Stimulated activated CD4-positive, alpha-beta T cell treated with anti-CD3 and anti-CD28 coated beads, Interleukin-15, amount 100 ng/mL, for 24 hours (primary cell): Measurements from ENCODE around the gene ALDH1A1.
"Not testable (repeated sequence)": the region's sequence is repeated elsewhere in the genome, so short reads cannot be mapped to it uniquely, and the experiment has no call there.

Experiments
- DNase-seq: peaks from one replicate; pipeline ENCODE4 v3.0.0-alpha.2; 2020

ALDH1A1 gene

DNA sequence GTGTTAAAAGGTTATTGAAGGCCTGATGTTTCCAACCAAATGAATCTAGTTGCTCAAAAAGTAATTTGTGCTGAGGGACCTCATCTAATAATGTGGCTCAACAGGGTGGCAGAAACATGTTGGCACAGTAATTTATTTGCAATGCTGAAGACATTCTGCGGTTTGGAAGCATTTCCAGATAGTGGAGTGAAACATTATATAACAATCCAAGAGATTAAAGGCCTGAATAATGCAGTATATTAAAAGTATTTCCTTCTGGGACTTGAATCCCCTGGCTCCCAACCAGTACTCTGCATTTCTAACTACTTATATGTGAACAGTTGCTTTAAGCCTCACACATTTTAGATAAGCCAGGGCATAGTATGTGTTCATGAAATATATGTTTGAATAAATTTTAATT lies 25.9 kb upstream of the ALDH1A1 start:
- no peak for DNase-seq

DNA sequence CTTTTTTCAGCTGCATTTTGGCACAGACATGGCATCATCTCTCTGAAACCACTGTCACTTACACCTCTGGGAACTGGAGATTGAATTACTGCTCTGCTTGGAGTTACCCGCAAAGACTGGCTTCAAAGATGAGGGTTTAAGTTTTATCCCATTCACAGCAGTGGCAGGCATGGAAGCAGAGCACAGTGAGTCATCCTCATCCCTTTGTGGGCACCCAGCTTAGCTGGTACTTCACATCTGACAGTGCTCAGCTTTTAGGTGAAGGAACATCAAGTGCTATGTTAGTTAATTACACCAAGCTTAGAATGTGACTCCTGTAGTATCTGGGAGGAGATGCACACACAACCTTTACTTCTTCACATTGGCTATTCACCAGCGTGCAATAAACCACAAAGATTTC lies 24.8 kb upstream of the ALDH1A1 start:
- DNase-seq, result no peak

DNA sequence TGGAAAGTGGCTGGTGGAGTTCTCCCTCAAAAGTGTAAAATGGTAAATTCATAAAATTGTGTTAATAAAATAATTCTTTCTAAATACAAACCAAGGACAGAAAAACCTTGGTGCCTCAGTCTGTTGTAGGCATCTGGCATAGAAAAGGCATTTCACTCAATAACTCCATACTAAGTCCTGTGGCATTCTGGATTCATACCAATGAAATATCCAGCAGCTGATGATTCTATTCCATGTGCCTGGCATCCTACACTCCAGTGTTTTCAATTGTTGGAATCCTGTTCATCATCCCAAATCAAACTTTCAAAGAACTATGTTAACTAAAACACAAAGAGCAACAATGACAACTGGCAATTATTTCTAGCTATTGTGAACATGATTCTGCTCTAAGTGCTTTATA lies 21.6 kb upstream of the ALDH1A1 start:
- no peak for DNase-seq

DNA sequence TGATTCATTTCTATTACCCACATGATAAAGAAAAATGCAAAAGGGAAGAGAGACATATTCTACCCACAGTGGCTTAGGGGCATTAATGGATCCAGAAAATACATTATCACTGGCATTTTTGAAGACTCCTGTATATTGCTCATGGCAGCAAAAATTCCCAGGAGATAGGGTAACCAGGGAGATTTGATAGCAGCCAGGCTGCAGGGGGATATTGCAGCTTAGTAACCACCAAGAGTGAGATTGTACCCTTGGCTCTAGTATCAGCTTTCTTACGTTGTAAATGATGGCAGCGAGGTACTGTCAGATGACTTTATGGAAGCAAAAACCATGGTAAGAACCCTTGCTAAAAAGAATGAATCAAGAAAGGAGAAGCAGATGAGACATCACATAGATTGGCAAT lies 19.8 kb upstream of the ALDH1A1 start:
- no peak for DNase-seq

DNA sequence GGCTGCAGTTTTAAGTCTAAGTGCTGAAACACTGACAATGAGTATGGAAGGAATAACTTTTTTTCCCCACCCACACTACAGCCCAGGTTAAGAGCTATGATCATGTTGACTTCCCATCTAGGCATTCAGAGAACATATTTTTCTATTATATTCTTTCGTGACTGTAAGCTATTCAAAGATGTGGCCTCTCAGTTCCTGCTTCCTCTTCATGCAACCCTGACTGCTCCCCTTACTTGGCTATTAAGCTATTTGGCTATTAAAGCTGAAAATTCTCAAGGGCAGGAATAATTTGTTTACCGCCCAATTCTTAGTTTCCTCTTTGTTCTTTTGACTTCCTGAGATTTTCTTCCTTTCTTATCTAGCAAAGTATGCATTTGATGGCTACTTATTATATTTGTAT lies 18.6 kb upstream of the ALDH1A1 start:
- no peak for DNase-seq

DNA sequence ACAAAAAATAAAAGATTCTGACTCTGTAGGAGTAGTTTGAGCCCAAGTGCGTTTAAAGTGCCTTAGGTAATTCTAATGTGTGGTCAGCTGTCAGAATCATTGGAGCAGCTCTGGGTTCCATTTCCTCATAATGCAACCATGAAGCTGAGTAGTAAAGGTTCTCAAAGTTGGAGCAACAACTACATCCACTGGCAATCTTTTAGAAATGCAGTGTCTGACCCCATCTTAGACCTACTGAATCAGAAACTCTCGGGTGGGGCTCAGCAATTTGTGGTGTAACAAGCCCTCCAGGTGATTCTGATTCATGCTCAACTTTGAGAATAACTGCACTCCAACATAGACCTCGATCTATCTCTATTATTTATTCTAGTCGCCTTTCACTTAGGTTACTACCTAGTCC lies 7.6 kb upstream of the ALDH1A1 start:
- DNase-seq, result no peak

DNA sequence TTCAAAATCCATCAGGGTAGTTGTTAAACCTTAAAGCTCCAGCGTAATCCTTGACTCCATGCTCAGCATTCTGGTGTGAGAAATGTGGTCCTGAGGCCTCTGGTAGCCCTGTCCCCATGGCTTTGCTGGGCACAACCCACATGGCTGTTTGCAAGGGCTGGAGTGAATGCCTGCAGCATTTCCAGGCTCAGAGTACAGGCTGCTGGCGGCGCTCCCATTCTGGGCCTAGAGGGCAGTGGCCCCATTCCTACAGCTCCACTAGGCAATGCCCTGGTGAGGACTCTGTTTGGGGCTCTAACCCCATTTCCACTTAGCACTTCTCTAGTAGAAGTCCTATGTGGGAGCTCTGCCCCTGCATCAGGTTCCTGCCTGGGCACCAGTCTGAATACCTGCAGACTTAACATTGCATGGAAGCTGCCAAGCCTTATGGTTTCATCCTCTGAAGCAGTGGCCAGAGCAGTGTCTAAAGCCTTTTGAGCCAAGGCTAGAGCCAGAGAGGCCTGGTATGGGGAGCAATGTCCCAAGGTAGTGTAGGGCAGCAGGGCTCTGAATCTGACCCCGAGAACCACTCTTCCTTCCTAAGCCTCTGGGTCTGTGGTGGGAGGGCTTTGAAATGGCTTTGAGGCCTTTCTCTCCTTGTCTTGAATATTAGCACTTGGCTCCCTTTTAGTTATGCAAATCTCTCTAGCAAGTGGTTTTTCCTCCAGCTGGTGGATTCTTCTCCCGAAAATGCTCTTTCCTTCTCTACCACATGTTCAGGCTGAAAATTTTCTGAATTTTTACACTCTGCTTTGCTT lies 5.8 kb upstream of the ALDH1A1 start:
- no peak for DNase-seq

DNA sequence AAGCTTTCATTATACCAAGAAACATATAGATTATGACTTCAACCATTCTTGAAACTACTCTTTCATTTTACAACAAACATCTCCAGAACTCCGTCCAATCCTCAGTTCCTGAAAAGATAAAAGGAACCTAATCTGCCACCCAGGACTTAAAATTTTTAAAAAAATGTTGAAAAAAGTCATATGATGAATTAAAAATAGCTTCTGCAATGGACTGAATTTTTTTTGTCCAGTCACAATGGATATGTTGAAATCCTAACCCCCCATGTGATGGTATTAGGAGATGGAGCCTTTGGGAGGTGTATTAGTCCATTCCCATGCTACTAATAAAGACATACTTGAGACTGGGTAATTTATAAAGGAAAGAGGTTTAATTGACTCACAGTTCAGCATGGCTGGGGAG lies 2.7 kb upstream of the ALDH1A1 start:
- no peak for DNase-seq

DNA sequence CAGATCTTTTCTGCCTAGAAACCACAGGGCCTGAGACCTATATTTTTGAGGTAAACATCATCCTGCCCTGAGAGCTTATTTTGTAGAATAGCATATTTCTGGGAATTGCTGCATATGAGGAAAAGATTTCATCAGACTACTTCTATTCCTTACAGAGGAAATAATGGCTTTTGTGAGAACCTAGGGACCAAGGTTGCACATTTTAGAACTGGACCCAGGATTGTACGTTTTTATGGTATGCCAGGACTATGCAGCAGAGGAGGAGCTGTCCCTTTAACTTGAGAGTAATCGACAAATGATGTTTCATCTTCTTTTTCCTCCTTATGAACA lies 2.2 kb upstream of the ALDH1A1 start:
- DNase-seq, result no peak

DNA sequence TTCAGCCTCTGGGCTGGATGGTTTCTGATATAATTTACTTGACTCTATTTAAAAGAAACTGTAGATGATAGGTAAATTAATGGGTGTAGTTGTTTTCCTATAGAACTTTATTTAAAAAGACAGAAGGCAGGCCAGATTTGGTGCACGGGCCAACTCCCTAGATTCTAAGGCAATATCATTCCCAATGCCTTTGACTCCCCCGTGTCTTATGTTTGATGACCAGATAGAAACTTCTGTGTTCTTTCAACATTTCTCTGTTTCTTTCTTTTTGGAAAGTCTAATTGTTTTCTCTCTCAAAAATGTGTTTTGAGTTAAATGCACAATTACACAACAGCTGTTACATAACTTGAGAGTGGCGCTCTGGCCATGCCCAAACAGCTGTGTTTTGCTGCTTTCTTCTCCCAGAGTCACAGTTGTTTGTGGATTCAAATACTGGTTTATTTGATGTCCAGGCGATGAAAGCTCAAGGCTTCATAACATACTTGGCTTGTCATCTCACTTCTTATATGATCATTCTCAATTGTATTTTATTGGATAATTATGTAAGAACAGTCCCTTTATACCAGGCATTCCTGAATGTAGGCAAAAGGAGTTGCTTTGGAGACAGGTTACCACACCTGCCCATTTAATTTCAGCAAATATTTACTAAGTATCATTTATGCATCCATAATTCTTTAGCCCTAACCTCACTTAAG lies 1.7 kb upstream of the ALDH1A1 start:
- DNase-seq, result no peak

DNA sequence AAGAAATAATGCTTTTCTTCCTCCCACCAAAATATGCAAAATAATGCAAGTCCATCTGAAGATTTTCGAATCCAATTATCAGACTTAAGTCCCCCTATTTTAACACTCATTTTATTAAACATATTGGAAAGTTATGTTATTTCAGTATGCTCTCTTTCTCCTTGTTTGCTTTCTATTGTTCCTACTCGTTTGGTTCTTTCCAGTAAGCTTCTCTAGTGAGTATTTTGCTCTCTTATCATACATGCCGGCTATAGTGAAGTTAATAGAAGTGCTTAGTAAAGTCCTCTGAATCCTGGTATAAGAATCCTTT lies 517 bp downstream of the ALDH1A1 start:
- no peak for DNase-seq

DNA sequence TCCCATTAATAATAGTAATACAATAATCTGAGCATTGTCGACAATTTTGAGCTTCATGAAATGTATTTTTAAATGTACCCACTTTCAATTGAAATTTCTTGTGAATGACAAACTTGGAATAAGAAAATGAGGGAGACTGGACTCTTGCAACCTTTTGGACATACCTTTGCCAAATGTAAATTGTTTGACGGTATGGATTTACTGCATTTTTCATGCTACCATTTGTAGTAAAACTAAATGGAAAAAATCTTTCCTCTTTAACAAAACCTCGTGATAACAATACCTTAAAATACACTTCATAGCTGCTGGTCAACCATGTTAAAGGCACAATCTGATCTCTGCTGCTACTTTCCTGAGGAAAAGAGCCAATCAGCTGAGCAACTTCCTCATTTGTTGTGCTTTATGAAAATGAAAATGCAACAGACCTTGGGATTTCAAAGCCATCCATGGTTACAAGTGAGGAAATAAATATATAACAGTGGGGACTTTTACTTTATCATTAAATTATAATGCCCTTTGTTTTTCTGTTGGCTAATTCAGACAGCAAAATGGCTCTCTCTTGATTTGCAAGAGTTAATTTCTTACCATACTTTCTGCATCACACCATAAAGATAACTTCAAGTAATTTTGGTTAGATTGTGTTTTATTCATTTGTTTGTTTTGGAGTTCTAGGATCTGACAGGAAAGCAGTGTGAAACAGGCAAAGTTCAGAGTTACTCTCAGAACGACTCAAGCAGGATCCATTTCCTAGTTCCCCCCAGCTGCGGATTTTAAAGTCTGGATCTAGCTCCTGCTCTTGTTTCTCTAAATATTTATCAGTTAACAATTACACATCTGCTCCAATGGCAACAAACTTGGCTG lies 1.1 kb downstream of the ALDH1A1 start:
- no peak for DNase-seq

DNA sequence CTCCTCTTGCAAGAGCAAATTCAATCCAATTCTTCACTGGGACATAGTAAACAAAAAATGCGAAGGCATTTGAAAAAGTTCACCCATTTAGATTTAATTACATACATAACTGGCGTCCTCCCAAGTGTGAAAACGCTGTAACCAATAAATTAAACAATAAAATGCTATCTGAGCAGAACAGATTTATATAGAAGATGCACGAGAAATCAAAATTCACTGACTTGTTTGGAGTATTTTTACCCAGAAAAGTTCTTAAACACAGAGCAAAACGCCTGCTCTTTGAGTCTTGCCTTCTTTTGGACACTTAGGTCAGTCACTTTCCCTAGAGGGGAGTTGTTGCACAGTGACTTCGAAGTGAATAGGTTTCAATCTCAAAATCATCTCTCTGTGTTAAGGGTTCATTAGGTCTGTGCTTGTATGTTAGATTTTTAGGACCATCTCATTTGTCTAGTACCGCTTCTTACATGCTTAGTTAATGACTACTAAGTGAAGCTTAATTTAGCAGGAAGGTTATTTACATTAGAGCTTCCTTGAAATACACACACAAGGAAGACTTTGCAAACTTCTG lies 1.9 kb downstream of the ALDH1A1 start:
- no peak for DNase-seq

DNA sequence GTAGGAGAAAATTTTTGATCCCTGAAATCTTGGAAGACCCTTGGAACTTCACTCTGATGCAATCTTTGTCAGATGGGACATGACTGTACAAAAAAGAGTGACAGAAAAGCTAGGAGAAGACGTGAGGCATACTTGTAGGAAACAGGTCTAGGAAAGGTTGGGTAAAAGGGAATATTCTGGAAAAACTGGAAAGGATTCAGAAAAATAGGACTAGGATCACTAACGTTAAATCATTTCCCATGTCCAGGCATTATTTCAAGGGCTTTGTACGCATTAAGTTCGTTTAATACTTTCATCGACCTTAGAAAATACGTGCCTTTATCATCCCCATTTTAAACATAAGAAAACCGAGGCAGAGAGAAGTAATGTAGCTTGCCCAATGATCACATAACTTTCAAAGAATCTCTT lies 2.9 kb downstream of the ALDH1A1 start:
- DNase-seq, result no peak

DNA sequence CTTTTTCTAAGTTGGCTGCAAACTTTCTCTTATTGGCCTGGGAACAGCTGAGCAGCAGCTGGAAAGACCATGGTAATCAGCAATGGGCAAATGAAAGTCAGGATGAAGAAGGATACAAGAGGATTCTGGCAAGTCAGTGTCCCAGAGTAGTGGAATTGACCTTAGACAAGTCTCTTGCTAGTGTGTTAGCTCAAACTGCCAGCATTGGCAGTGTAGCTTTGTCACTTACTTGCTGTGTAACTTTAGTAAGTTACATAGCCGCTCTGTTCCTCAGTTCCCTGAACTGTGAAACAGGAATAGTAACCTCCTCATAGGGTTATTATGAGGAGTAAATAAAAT lies 3.6 kb downstream of the ALDH1A1 start:
- DNase-seq, result no peak

DNA sequence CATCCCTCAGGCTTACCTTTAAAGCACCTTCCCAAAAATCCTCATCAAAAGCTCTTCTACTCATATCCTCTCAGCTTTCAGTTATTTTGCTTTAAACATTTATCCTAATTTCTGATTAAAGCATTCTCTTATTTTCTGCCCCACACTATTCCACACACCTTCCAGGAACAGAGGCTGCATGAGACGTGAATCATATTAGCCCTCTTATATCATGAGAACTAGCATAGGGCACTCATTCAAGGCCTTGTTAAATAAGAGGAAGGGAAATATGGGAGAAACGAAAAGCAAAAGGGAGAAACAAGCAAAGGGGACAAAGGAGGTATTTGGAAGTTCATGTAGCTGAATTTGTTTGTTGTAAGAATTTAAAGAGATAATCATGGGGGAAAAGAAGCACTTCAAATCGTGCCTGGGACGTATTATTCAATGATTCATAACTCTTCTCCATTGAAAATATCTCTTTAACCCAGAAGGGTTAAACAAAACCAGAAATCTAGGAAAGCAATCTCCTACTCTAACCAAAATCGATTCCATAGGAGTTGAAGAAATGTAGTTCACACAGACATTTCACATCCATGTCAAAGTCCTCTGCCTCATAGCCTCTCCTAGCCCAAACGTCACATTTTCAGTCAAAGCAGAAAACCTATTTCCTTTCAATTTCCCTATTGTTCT lies 4.1 kb downstream of the ALDH1A1 start:
- DNase-seq, result no peak

DNA sequence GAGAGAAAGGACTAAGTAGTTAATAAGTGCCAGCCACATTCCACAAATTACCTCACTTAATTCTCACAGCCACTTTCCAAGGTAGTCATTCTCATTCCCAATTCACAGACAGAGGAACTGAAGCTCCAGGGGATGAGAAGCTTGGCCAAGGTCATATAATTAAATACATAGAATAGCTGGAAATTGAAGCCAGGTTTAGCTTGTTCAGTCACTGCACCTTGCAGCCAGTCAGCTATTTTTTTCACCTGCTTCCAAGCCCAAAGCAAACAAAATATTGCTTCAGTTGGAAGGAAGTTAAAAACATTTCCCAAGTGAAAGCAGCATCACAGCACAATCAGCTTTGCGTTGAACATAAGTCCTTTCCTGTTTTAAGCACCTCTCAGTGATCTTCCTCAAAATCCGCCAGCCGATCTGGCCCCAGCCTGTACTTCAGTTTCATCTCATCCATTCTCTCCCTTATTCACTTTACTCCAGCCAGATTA lies 4.8 kb downstream of the ALDH1A1 start:
- no peak for DNase-seq

DNA sequence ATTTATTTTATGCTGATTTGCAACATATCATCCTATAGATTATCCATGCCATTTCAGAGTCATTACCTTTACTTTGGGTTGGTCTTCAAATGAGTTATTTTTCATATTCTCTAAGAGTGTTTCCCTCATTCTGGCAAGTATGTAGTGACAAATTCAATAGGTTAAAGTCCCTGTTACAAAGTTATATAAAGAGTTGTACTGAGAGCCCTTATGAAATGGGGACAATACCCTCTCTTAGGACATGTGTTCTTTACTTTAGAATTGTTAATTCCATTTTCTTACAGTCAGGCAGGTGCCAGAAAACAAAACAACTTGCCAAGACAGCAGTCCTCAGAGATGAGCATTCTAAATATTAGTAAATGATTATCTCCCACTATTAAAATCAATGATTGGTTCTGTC lies 6.0 kb downstream of the ALDH1A1 start:
- no peak for DNase-seq

DNA sequence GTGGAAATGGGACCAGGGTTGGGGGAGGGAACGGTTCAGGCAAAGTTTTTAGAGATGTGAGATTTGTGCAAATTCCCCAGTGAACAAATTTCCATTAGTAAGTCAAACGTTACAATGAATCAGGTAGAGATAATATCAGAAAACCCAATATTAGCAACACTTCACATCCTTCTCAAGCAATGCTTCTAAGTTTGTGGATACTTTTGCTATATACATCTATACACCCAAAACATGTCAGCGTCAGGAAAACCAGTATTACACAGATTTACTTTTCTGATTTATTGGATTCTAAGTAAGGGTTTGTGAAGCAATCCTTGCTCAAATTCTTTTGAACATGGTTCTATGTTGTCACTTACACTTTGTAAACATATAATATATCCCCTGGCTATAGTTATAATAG lies 6.5 kb downstream of the ALDH1A1 start:
- no peak for DNase-seq

DNA sequence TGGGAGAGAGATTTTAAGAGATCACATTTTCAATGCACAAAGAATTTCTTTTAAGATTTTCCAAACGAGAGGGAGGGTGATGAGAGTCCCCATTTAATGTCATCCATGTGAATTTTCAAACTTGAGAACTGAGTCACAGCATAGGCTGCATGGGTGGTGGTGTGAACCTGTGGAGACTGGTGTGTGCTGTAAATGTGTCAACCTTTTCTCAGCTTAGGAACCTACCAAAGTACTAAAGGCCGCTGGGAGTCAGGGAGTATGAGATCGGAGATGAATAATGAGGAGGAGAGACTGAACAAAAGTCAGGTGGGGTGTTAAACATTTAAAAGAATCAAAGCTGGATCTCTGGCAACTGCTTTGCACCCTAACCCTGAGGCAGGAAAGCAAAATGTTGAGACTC lies 7.5 kb downstream of the ALDH1A1 start:
- DNase-seq, result no peak

DNA sequence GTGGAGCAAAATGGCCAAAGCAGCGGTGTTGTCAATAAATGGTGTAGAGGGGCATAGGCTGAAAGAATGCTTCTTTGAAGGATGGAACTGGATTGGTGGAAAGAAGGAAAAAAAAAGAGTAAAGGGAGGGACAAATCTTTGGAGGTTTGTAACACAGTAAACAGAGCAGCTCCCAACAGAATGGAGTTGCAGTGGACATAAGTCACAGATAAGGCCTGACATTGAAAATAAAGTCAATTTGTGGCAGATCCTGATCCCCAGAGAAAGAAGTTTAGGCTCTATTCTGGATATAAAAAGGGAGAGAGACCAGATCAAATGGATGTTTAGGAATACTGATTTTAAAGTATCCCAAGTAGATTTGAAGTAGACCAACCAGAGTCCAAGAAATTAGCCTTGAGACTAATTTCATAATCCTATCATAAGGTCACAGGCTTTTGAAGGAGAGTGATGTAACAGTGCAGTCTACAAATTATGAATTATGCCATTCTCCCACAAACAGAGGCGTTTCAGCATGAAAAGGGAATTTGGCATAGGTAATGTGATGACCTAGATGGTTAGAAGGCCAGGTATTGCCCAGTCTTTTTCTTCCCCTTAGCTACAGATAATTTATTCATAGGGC lies 8.9 kb downstream of the ALDH1A1 start:
- no peak for DNase-seq

DNA sequence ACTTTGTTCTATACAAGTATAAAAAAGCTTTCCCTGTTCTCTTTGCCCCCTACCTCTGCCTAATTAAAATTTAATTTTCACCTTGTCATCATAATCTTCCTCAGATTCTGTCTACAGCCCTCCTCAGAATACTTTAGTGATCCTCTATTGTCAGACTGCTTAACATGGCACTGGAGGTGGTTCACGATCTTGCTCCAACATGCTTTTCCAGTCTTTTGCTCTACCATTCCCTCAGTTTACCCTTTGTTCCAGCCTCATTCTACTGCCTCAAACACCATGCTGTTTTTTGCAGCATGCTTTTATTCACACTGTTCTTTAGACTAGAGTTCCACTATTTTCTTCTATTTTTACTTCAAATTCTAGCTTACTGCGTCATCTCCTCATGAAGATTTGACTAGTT lies 10.4 kb downstream of the ALDH1A1 start:
- DNase-seq, result no peak

DNA sequence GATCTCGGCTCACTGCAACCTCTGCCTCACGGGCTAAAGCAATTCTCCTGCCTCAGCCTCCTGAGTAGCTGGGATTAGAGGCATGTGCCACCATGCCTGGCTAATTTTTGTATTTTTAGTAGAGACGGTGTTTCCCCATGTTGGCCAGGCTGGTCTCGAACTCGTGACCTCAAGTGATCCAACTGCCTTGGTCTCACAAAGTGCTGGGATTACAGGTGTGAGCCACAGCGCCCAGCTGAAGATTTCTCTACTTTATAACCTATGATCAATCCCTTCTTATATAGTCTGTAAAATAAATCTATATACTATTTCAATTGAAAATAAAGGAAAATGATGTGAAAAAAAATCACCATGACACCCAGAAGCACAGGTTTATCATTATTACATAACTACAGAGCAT lies 13.3 kb downstream of the ALDH1A1 start:
- not testable (repeated sequence) for DNase-seq
